GM21381 (cell line): ENCODE results near the gene ITPKA.

Experiments
- ATAC-seq: cut with Tn5 transposase; IDR thresholded peaks from one replicate; pipeline ENCODE4 v1.9.1; 2021; ENCODE audit warnings: mild to moderate bottlenecking, moderate library complexity; ENCODE audit not compliant: unreplicated experiment

The ITPKA gene

GRCh38 chr15:41489641-41490040 is 4.0 kb upstream of the ITPKA start:
- ATAC-seq, result no peak

GRCh38 chr15:41490355-41490754 is 3.3 kb upstream of the ITPKA start:
- ATAC-seq, result no peak

- no peak for ATAC-seq
Observed at GRCh38 chr15:41491889-41492288, 1.8 kb upstream of the ITPKA start.

- ATAC-seq, result no peak
Observed at GRCh38 chr15:41492597-41493204, 973 bp upstream of the ITPKA start.

- peak; percentile 8 for ATAC-seq
Observed at GRCh38 chr15:41493902-41494189, 172 bp downstream of the ITPKA start.

GRCh38 chr15:41494190-41494921 is 682 bp downstream of the ITPKA start:
- peak; percentile 21 for ATAC-seq

- no peak for ATAC-seq
Observed at GRCh38 chr15:41494922-41495735, 1.5 kb downstream of the ITPKA start.

GRCh38 chr15:41495736-41496599 is 2.3 kb downstream of the ITPKA start:
- no peak for ATAC-seq

GRCh38 chr15:41498657-41499056 is 5.0 kb downstream of the ITPKA start:
- ATAC-seq, result no peak

- no peak for ATAC-seq
Observed at GRCh38 chr15:41499109-41499851, 5.6 kb downstream of the ITPKA start.

- ATAC-seq, result no peak
Observed at GRCh38 chr15:41501191-41501917, 7.7 kb downstream of the ITPKA start.

- no peak for ATAC-seq
Observed at GRCh38 chr15:41501931-41502794, 8.5 kb downstream of the ITPKA start.

GRCh38 chr15:41502795-41503668 is 9.4 kb downstream of the ITPKA start:
- no peak for ATAC-seq

GRCh38 chr15:41503669-41504010 is 10.0 kb downstream of the ITPKA start:
- no peak for ATAC-seq

GRCh38 chr15:41504751-41505492 is 11.2 kb downstream of the ITPKA start:
- ATAC-seq, result no peak

GRCh38 chr15:41505776-41506175 is 12.1 kb downstream of the ITPKA start:
- ATAC-seq, result no peak

GRCh38 chr15:41506796-41507341 is 13.2 kb downstream of the ITPKA start:
- ATAC-seq, result no peak
